ENCODE measurements around the gene RPF1.
A peak's percentile ranks its signal among the peaks of the same experiment; 100 is the strongest.

- no peak for TF ChIP-seq POLR2A (IDR thresholded peaks at IDR 0.05)
- peak; percentile 70 to 76 (median 73) for TF ChIP-seq CTCF (IDR thresholded peaks at IDR 0.05)
- no peak for TF ChIP-seq POLR2AphosphoS5 (IDR thresholded peaks at IDR 0.05)
These were observed 45.6 kb upstream of the RPF1 start for GRCh38 chr1:84433258-84434080.

Measured in breast epithelium (tissue), 3 donors.